Smooth muscle cell (in vitro differentiated cells): Measurements from ENCODE around the gene SSBP2. TPM values are rescaled to one million over a fixed set of nuclear protein-coding genes. Genes with fewer than 3 reads are reported as not detected.

Experiments
- DNase-seq: peaks from one replicate; lab custom pipeline; 2025; ENCODE audit not compliant: unreplicated experiment; lab: John Stamatoyannopoulos, UW
- H2AFZ ChIP-seq: fragments of 200-600 bp; sonication (generic); 2 replicates; pipeline ENCODE4 v1.6.0; 2016; ENCODE audit warnings: antibody characterized with exemption, low read depth, mild to moderate bottlenecking
- H3F3A ChIP-seq: fragments of 200-600 bp; sonication (generic); 2 replicates; pipeline ENCODE4 v1.6.0; 2017; ENCODE audit warnings: antibody characterized with exemption, low read depth
- H3K27ac ChIP-seq: fragments of 200-600 bp; sonication (generic); 2 replicates; pipeline ENCODE4 v1.5.1; 2016; ENCODE audit warnings: low read depth, mild to moderate bottlenecking
- H3K27me3 ChIP-seq: fragments of 200-600 bp; sonication (generic); 2 replicates; pipeline ENCODE4 v1.6.1; 2016; ENCODE audit warnings: low read depth, mild to moderate bottlenecking
- H3K36me3 ChIP-seq: fragments of 200-600 bp; sonication (generic); 2 replicates; pipeline ENCODE4 v1.5.1; 2016; ENCODE audit warnings: low read depth
- H3K4me1 ChIP-seq: fragments of 200-600 bp; sonication (generic); 2 replicates; pipeline ENCODE4 v1.5.1; 2016; ENCODE audit warnings: low read depth
- H3K4me2 ChIP-seq: fragments of 200-600 bp; sonication (generic); 2 replicates; pipeline ENCODE4 v1.6.0; 2016; ENCODE audit warnings: mild to moderate bottlenecking
- H3K4me3 ChIP-seq: fragments of 200-600 bp; sonication (generic); 2 replicates; pipeline ENCODE4 v1.5.1; 2016; ENCODE audit warnings: mild to moderate bottlenecking
- H3K79me2 ChIP-seq: fragments of 200-600 bp; sonication (generic); 2 replicates; pipeline ENCODE4 v1.6.0; 2016; ENCODE audit warnings: low read depth, mild to moderate bottlenecking
- H3K9ac ChIP-seq: fragments of 200-600 bp; sonication (generic); 2 replicates; pipeline ENCODE4 v1.6.0; 2016; ENCODE audit warnings: low read depth
- H3K9me3 ChIP-seq: fragments of 200-600 bp; sonication (generic); replicated peaks from 2 replicates; pipeline ENCODE4 v1.5.1; 2016; ENCODE audit warnings: low read depth
- H4K20me1 ChIP-seq: fragments of 200-600 bp; sonication (generic); 2 replicates; pipeline ENCODE4 v1.6.0; 2016; ENCODE audit warnings: low read depth
- WGBS: methylation state at CpG from one replicate; pipeline ENCODE4 v1.1.7; 2016; ENCODE audit warnings: low lambda C conversion rate; 5-methylcytosine and 5-hydroxymethylcytosine counted together
- polyA plus RNA-seq: library from polyadenylated mRNA; unstranded; fragments of >200 nt; fragmentation: Nextera tagmentation; extraction: Ambion mirVana; gene quantifications from 2 replicates; pipeline ENCODE4 v1.2.1, GENCODE V29; 2016
- total RNA-seq: library from RNA; depleted of rRNA; stranded (reverse); fragments of >200 nt; gene quantifications from 2 replicates; pipeline ENCODE4 v1.2.3, GENCODE V29; 2014
- TF ChIP-seq, protein P1 (sequence below): fragments of 200-600 bp; sonication (generic); IDR thresholded peaks from 2 replicates; pipeline ENCODE4 v1.5.1; 2017; ENCODE audit warnings: borderline replicate concordance, mild to moderate bottlenecking, antibody characterized with exemption; ENCODE audit not compliant: insufficient read depth, poor library complexity, severe bottlenecking

The SSBP2 gene
- total and polyA plus RNA-seq, 2 experiments from 2014 or later: 44.0 to 48.0 TPM

DNA sequence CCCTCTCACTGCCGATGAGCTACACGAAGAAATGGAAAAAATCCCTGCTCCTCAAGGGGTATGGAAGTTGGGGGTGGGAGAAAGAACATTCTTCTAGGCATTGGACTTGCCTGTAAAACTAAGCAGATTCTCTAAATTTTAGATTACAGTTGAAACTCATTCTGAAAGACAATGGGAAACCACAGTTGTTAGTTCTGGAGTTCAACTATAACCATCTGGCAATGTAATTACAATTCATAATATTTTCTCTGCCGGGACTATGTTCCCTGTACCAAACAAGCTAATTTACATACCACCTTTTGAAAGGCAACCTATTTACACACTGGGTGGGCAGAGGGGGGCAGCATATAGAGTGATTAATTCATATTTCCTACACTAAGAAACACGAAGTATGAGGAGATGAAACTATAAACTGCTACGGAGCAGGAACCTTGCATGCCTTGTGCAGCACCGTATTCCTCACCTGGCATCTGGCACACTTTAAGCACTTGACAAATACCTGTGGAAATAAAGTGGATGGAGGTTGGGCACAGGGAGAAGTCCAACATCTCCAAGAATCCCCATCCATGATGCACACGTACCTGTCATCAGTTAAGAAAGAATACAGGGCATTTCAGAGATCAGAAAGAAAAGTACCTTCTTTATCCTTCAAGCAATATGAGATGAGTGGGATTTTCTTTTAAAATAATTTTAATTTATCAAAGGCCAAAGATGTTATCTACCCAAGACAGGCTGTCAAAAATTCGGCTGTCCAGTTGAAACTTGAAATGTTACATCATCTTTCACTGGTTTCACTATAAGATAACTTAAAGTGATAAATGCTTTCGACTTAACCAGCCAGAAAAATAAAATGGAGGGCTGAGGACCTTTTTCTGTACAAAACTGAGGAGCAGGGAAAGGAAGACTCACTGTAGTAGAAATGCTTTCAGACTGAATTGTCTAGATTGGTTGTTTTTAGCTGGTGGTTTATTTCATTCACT, 54.2 kb downstream of the SSBP2 start:
- Histone ChIP-seq H3K27me3 (no peaks in the 10 kb centered on the region), H3K27ac (no peak overlapping the region)
- TF ChIP-seq, protein P1, sequence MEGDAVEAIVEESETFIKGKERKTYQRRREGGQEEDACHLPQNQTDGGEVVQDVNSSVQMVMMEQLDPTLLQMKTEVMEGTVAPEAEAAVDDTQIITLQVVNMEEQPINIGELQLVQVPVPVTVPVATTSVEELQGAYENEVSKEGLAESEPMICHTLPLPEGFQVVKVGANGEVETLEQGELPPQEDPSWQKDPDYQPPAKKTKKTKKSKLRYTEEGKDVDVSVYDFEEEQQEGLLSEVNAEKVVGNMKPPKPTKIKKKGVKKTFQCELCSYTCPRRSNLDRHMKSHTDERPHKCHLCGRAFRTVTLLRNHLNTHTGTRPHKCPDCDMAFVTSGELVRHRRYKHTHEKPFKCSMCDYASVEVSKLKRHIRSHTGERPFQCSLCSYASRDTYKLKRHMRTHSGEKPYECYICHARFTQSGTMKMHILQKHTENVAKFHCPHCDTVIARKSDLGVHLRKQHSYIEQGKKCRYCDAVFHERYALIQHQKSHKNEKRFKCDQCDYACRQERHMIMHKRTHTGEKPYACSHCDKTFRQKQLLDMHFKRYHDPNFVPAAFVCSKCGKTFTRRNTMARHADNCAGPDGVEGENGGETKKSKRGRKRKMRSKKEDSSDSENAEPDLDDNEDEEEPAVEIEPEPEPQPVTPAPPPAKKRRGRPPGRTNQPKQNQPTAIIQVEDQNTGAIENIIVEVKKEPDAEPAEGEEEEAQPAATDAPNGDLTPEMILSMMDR: no peak

DNA sequence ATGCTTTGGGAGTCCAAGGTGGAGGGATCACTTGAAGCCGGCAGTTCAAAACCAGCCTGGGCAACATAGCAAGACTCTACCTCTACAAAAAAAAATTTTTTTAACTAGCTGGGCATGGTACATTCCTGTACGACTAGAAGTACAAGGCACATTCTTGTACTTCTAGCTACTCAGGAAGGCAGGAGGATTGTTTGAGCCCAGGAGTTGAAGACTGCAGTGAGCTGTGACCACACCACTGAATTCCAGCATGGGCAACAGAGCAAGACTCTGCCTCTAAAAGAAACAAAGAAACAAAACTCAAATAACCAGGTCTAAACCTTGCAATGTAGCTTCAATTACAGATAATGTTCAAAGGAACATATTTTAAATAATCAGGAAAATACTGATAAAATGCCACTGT, 56.2 kb downstream of the SSBP2 start:
- Histone ChIP-seq H3K36me3 (peaks cover 5% of the 10 kb centered on the region), H3K79me2 (peaks cover 50% of the 10 kb centered on the region), H3K27me3 (no peaks in the 10 kb centered on the region), H2AFZ (no peak overlapping the region), H3K4me3 (no peak overlapping the region), H3K9ac (no peak overlapping the region), H3K9me3 (peaks cover 13% of the 10 kb centered on the region), H3K4me1 (no peaks in the 10 kb centered on the region), H3F3A (no peaks in the 10 kb centered on the region), H3K27ac (no peak overlapping the region), H3K4me2 (no peak overlapping the region), H4K20me1 (no peaks in the 10 kb centered on the region)
- no peak for DNase-seq
- TF ChIP-seq, protein P1: no peak
- WGBS: 89% methylated on average over 2 of the region's 2 CpGs

More for the DNA sequence above, 54.2 kb downstream of the SSBP2 start:
- H3K36me3 ChIP-seq: no peaks in the 10 kb centered on the region
- no peaks in the 10 kb centered on the region for H3K4me1 ChIP-seq
- no peak overlapping the region for H3K4me3 ChIP-seq
- H3K4me2 ChIP-seq: no peak overlapping the region
- no peaks in the 10 kb centered on the region for H4K20me1 ChIP-seq
- no peak overlapping the region for H3K9ac ChIP-seq
- no peak overlapping the region for H2AFZ ChIP-seq
- H3F3A ChIP-seq: no peaks in the 10 kb centered on the region
- H3K79me2 ChIP-seq: peaks cover 30% of the 10 kb centered on the region
- 88% methylated on average over 9 of the region's 9 CpGs for WGBS
- no peak for DNase-seq
- peaks cover 4% of the 10 kb centered on the region for H3K9me3 ChIP-seq

DNA sequence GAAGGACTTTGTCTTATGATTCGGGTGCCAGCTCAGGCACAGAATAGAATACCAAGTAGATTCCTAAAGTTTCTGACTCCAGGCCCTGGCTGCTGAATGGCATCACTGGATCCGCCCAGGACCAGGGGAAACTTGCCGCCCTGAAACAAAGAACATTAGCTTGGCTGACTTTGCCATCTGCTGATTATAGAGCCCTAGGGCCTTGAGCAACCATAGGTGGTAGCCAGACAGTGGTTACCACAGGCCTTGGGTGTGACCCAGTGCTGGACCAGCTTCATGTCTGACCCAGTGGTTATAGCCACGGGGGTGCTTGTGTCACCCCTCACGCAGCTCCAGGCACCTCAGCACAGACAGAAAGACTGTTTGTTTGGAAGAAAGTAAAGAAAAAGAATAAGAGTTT, 62.7 kb downstream of the SSBP2 start:
- Histone ChIP-seq H3K4me3 (no peak overlapping the region), H3K36me3 (peaks cover 10% of the 10 kb centered on the region), H2AFZ (no peak overlapping the region), H3K9me3 (peaks cover 17% of the 10 kb centered on the region), H4K20me1 (no peaks in the 10 kb centered on the region), H3K27ac (no peak overlapping the region), H3F3A (no peaks in the 10 kb centered on the region), H3K79me2 (peaks cover 51% of the 10 kb centered on the region), H3K9ac (no peak overlapping the region), H3K27me3 (no peaks in the 10 kb centered on the region), H3K4me1 (no peaks in the 10 kb centered on the region), H3K4me2 (no peak overlapping the region)
- TF ChIP-seq, protein P1: no peak
- WGBS: 98% methylated on average over 5 of the region's 5 CpGs
- DNase-seq: no peak
